Cardiac fibroblast (primary cell): ENCODE measurements around the gene IL6.

Experiments
- DNase-seq, 2 donors: peaks; one replicate each; pipeline versions ENCODE4 v3.0.0 to v3.0.0-alpha.2; 2010; ENCODE audit warnings: low read depth in 2 of 2
- H3K4me3 ChIP-seq, 2 donors: replicated peaks in 1 of 2; 1 replicate in 1 of 2; 2 replicates in 1 of 2; pipeline ENCODE4 v1.5.1; 2011; ENCODE audit warnings: low read depth in 2 of 2, low read length in 2 of 2, mild to moderate bottlenecking in 2 of 2, moderate library complexity in 1 of 2
- CTCF ChIP-seq: IDR thresholded peaks from one replicate; pipeline ENCODE4 v1.5.1; 2011; ENCODE audit warnings: low read depth, mild to moderate bottlenecking, low read length, inconsistent platforms

IL6 gene

GRCh38 chr7:22726345-22726906 is 574 bp upstream of the IL6 start:
- H3K4me3 ChIP-seq = peak overlapping the region; percentile 35 to 53
- peak; percentile 70 for TF ChIP-seq CTCF
- peak; percentile 87 to 95 for DNase-seq

GRCh38 chr7:22727714-22728035 is 675 bp downstream of the IL6 start:
- peak overlapping the region; percentile 53 to 59 for H3K4me3 ChIP-seq
- no peak for DNase-seq
- TF ChIP-seq CTCF = no peak

- peak; percentile 77 to 84 for DNase-seq
- peak overlapping the region; percentile 53 to 59 for H3K4me3 ChIP-seq
- peak; percentile 61 for TF ChIP-seq CTCF
Measured at GRCh38 chr7:22728401-22729029, 1.5 kb downstream of the IL6 start.

- H3K4me3 ChIP-seq = peak overlapping the region in 1 of 2 donors; percentile 59
- TF ChIP-seq CTCF = no peak
- DNase-seq = peak in 1 of 2 donors; percentile 31
Measured at GRCh38 chr7:22729180-22729825, 2.3 kb downstream of the IL6 start.

GRCh38 chr7:22730066-22730710 is 3.2 kb downstream of the IL6 start:
- DNase-seq = peak; percentile 22 to 25
- TF ChIP-seq CTCF = no peak
- no peak overlapping the region for H3K4me3 ChIP-seq

- TF ChIP-seq CTCF = no peak
- peak; percentile 63 to 76 for DNase-seq
- H3K4me3 ChIP-seq = no peak overlapping the region
Measured at GRCh38 chr7:22730921-22731654, 4.1 kb downstream of the IL6 start.
